ENCODE data around the gene PSMA7. TPM values are rescaled to one million over a fixed set of nuclear protein-coding genes. Genes with fewer than 3 reads are reported as not detected.

Gene PSMA7
- total RNA-seq, 4 donors from 2014 or later, result 632 to 1,338 (median 1,003) TPM

DNA sequence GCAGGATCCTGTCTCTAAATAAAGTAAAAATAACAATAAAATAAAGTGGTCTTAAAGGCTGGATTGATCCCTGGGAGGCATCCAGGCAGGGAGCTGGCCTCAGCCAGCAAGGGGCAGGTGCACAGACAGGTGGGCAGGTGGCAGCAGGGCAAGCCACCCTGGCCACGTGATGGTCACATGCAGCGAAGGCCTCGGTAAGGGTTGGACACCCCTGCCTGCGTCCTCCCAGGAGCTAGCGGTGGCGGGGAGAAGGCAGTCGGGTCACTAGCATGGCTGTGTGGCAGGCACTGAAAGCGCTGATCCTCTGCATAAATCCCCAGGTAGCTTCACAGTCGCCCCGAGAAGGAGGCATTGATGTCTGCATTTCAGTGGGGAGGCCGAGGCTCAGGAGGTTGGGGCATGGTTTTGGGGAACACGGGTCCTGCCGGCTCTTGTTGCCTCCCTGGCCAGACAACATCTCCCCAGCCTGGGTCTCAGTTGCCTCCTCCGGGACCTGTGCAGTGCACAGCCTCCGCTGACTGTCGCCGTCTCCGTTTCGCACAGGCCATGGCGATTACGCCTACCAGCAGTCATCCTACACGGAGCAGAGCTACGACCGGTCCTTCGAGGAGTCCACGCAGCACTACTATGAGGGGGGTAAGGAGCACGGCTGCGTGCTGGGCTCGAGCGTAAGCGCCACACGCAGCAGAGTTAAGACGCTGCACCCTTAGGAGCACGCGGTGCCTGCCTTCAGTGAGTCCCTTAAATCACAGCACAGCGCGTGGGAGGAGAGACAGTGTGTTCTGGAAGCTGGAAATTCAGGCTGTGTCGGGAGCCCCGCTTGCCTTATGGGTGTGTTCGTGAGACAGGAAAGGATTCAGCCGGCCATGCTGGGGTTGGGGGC is 21.9 kb upstream of the PSMA7 start:
- H3K27ac ChIP-seq, result no peak overlapping the region
- H3K9me3 ChIP-seq, result no peaks in the 10 kb centered on the region
- DNase-seq (no peak), ATAC-seq (no peak)
- TF ChIP-seq, protein P1, sequence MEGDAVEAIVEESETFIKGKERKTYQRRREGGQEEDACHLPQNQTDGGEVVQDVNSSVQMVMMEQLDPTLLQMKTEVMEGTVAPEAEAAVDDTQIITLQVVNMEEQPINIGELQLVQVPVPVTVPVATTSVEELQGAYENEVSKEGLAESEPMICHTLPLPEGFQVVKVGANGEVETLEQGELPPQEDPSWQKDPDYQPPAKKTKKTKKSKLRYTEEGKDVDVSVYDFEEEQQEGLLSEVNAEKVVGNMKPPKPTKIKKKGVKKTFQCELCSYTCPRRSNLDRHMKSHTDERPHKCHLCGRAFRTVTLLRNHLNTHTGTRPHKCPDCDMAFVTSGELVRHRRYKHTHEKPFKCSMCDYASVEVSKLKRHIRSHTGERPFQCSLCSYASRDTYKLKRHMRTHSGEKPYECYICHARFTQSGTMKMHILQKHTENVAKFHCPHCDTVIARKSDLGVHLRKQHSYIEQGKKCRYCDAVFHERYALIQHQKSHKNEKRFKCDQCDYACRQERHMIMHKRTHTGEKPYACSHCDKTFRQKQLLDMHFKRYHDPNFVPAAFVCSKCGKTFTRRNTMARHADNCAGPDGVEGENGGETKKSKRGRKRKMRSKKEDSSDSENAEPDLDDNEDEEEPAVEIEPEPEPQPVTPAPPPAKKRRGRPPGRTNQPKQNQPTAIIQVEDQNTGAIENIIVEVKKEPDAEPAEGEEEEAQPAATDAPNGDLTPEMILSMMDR (IDR thresholded peaks at IDR 0.05 in 4 of 5, conservative IDR thresholded peaks at IDR 0.05 in 1 of 5), result no peak
- no peak for TF ChIP-seq POLR2A (IDR thresholded peaks at IDR 0.05)
- no peaks in the 10 kb centered on the region for H3K27me3 ChIP-seq
- peaks cover 5 to 9% of the 10 kb centered on the region in 2 donors for H3K4me1 ChIP-seq
- intact Hi-C loops (cut with DNase I; ENCODE audit: low total_unique reads) (no loop called here), in situ Hi-C loops (cut with MboI; ENCODE audit: low sequenced_read_pairs in 4 of 4) (no loop called here)
- peaks cover 0 to 57% of the 10 kb centered on the region in 2 donors for H3K36me3 ChIP-seq
- no peak overlapping the region for H3K4me3 ChIP-seq

DNA sequence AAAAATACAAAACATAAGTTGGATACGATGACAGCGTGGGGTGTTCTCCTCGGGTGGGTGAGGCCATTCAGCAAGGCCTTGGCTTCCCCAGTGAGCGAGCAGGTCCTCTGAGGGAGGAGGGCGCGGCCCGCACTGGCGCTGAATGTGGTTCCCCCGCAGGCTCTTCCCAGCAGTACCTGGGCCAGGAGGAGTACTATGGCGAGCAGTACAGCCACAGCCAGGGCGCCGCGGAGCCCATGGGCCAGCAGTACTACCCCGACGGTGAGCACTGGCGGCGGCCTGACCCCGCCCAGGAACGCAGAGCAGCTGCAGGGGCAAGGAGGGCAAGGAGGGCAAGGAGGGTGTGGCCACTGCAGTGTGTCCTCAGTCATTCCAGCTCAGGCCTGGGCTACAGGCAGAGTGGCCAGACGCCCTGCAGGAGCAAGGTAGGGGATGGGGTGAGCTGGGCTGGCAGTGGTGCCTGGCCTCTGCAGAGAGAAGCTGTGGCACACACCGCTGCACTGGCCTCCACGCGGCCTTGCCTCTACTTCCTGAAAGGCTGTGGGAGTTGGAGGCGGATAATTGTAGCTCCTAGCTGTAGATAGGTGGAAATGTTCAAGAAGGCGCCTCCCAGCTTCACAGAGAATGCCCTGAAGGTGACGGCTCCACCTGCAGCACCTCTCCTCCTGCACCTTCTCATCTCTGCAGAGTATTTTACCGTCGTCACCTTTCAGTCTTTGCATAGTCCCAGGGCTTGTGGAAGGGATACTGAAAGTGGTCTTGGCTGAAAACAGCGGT is 21.0 kb upstream of the PSMA7 start:
- DNase-seq (no peak), ATAC-seq (no peak)
- no peak for TF ChIP-seq POLR2A (IDR thresholded peaks at IDR 0.05)
- TF ChIP-seq, protein P1 (IDR thresholded peaks at IDR 0.05 in 4 of 5, conservative IDR thresholded peaks at IDR 0.05 in 1 of 5), result no peak
- H3K27me3 ChIP-seq, result no peaks in the 10 kb centered on the region
- peaks cover 12 to 17% of the 10 kb centered on the region in 2 donors for H3K4me1 ChIP-seq
- in situ Hi-C loops (cut with MboI; ENCODE audit: low sequenced_read_pairs in 4 of 4) (no loop called here), intact Hi-C loops (cut with DNase I; ENCODE audit: low total_unique reads) (no loop called here)
- no peak overlapping the region for H3K27ac ChIP-seq
- no peak overlapping the region for H3K4me3 ChIP-seq
- peaks cover 0 to 51% of the 10 kb centered on the region in 2 donors for H3K36me3 ChIP-seq
- no peaks in the 10 kb centered on the region for H3K9me3 ChIP-seq

DNA sequence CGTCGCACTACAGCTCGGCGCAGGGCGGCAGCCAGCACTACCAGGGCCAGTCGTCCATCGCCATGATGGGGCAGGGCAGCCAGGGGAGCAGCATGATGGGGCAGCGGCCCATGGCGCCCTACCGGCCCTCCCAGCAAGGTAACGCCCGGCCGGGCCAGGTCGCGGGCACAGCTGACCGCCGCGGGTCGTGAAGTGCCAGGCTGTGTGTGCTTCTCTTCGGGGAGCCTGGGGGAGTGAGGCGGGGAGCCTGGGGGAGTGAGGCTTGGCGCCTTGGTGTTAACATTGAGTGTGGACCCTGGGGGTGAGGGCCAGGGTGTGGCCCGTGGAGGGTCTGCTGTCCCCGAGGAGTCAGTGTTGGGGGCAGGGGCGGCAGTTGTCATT is 20.3 kb upstream of the PSMA7 start:
- H3K36me3 ChIP-seq, result peaks cover 0 to 51% of the 10 kb centered on the region in 2 donors
- H3K4me3 ChIP-seq, result no peak overlapping the region
- no peak overlapping the region for H3K27ac ChIP-seq
- DNase-seq, result no peak
- H3K27me3 ChIP-seq, result no peaks in the 10 kb centered on the region
- TF ChIP-seq, protein P1 (IDR thresholded peaks at IDR 0.05 in 4 of 5, conservative IDR thresholded peaks at IDR 0.05 in 1 of 5), result no peak
- no peak for TF ChIP-seq POLR2A (IDR thresholded peaks at IDR 0.05)
- intact Hi-C loops (cut with DNase I; ENCODE audit: low total_unique reads), result no loop called here
- no peaks in the 10 kb centered on the region for H3K9me3 ChIP-seq
- peaks cover 12 to 19% of the 10 kb centered on the region in 2 donors for H3K4me1 ChIP-seq
- in situ Hi-C loops (cut with MboI; ENCODE audit: low sequenced_read_pairs in 4 of 4), result no loop called here
- no peak for ATAC-seq

GRCh38 chr20:62162765-62163484 is 19.7 kb upstream of the PSMA7 start:
- Histone ChIP-seq H3K4me1 (peaks cover 12 to 19% of the 10 kb centered on the region in 2 donors), H3K36me3 (peaks cover 0 to 51% of the 10 kb centered on the region in 2 donors), H3K9me3 (no peaks in the 10 kb centered on the region), H3K4me3 (no peak overlapping the region), H3K27ac (no peak overlapping the region), H3K27me3 (no peaks in the 10 kb centered on the region)
- ATAC-seq, result no peak
- in situ Hi-C loops (cut with MboI; ENCODE audit: low sequenced_read_pairs in 4 of 4) (no loop called here), intact Hi-C loops (cut with DNase I; ENCODE audit: low total_unique reads) (no loop called here)
- DNase-seq, result no peak
- TF ChIP-seq, protein P1 (IDR thresholded peaks at IDR 0.05 in 4 of 5, conservative IDR thresholded peaks at IDR 0.05 in 1 of 5), result no peak
- TF ChIP-seq POLR2A (IDR thresholded peaks at IDR 0.05), result no peak

Measured in gastrocnemius medialis (tissue), 4 donors.